Karpas-422 (cell line): Measurements from ENCODE around the gene RAVER2. TPM values are rescaled to one million over a fixed set of nuclear protein-coding genes. Genes with fewer than 3 reads are reported as not detected.
"Not testable (repeated sequence)": the region's sequence is repeated elsewhere in the genome, so short reads cannot be mapped to it uniquely, and the experiment has no call there.

Source experiments
- DNase-seq: peaks from one replicate; pipeline ENCODE4 v3.0.0-alpha.2; 2015
- H2AFZ ChIP-seq: fragments of 200-600 bp; sonication (generic); 2 replicates; pipeline ENCODE4 v1.6.1; 2014; ENCODE audit warnings: antibody characterized with exemption, low read length, mixed read lengths
- H3K27ac ChIP-seq: fragments of 200-600 bp; sonication (generic); 2 replicates; pipeline ENCODE4 v1.5.1; 2014; ENCODE audit warnings: mild to moderate bottlenecking, low read length, moderate library complexity
- H3K27me3 ChIP-seq: fragments of 200-600 bp; sonication (generic); 2 replicates; pipeline ENCODE4 v1.6.1; 2014; ENCODE audit warnings: low read length, mixed read lengths
- H3K36me3 ChIP-seq: fragments of 200-600 bp; sonication (generic); 2 replicates; pipeline ENCODE4 v1.6.1; 2014; ENCODE audit warnings: low read length, mixed read lengths; ENCODE audit not compliant: insufficient read depth
- H3K4me1 ChIP-seq: fragments of 200-600 bp; sonication (generic); 2 replicates; pipeline ENCODE4 v1.6.1; 2014; ENCODE audit warnings: mild to moderate bottlenecking, low read length, mixed read lengths
- H3K4me2 ChIP-seq: fragments of 200-600 bp; sonication (generic); 2 replicates; pipeline ENCODE4 v1.6.1; 2014; ENCODE audit warnings: low read length, low read depth, mild to moderate bottlenecking; ENCODE audit not compliant: poor library complexity, severe bottlenecking
- H3K4me3 ChIP-seq: fragments of 200-600 bp; sonication (generic); 2 replicates; pipeline ENCODE4 v1.5.1; 2014; ENCODE audit warnings: mild to moderate bottlenecking, antibody characterized with exemption, low read length, mixed read lengths
- H3K79me2 ChIP-seq: fragments of 200-600 bp; sonication (generic); 2 replicates; pipeline ENCODE4 v1.6.1; 2014; ENCODE audit warnings: mild to moderate bottlenecking, low read length, mixed read lengths
- H3K9ac ChIP-seq: fragments of 200-600 bp; sonication (generic); 2 replicates; pipeline ENCODE4 v1.6.0; 2014; ENCODE audit warnings: low read length
- H3K9me2 ChIP-seq: fragments of 200-600 bp; sonication (generic), shearing (Covaris generic); replicated peaks from 2 replicates; pipeline ENCODE4 v1.6.0; 2014; ENCODE audit warnings: mild to moderate bottlenecking, low read length, moderate library complexity; ENCODE audit not compliant: insufficient read depth
- H3K9me3 ChIP-seq: fragments of 300-700, 200-600 bp; sonication (generic); 2 replicates; pipeline ENCODE4 v1.6.1; 2014; ENCODE audit warnings: low read length, mixed read lengths
- H4K20me1 ChIP-seq: fragments of 200-600 bp; sonication (generic); 2 replicates; pipeline ENCODE4 v1.6.1; 2014; ENCODE audit warnings: mild to moderate bottlenecking, antibody characterized with exemption, low read length, low read depth; ENCODE audit not compliant: insufficient read depth
- total RNA-seq: library from RNA; depleted of rRNA; stranded (reverse); fragments of >200 nt; shearing (Covaris generic); gene quantifications from 2 replicates; pipeline ENCODE4 v1.2.3, GENCODE V29; 2014; ENCODE audit warnings: low replicate concordance

The RAVER2 gene
- total RNA-seq, 1 experiment from 2014 or later, result not detected

DNA sequence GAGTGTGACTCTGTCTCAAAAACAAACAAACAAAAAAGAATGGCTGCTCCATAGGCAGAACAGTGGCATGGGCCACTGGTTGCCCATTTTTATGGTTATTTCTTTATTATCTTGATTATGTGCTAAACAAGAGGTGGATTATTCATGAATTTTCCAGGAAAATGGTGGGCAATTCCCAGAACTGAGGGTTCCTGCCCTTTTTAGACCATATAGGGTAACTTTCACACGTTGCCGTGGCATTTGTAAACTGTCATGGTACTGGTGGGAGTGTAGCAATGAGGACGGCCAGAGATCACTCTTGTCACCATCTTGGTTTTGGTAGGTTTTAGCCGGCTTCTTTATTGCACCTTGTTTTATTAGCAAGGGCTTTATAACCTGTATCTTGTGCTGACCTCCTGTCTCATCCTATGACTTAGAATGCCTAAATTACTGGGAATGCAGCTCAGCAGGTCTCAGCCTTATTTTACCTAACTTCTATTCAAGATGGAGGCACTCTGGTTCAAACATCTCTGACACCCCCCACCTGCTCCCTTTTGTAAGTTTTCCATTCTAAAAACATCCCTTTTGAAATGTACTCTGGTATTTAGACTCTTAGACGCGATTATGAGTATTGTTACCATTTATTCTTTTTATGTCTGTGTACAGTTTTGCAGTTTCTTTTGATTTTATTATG, 57.1 kb downstream of the RAVER2 start:
- no peaks in the 10 kb centered on the region for H3K79me2 ChIP-seq
- no peak overlapping the region for H3K4me2 ChIP-seq
- no peak overlapping the region for H2AFZ ChIP-seq
- H3K27me3 ChIP-seq, result no peaks in the 10 kb centered on the region
- H4K20me1 ChIP-seq, result no peaks in the 10 kb centered on the region
- no peak for DNase-seq
- no peaks in the 10 kb centered on the region for H3K36me3 ChIP-seq
- H3K4me3 ChIP-seq, result no peak overlapping the region
- no peaks in the 10 kb centered on the region for H3K4me1 ChIP-seq
- H3K27ac ChIP-seq, result no peak overlapping the region
- no peaks in the 10 kb centered on the region for H3K9me2 ChIP-seq
- no peaks in the 10 kb centered on the region for H3K9me3 ChIP-seq
- H3K9ac ChIP-seq, result no peak overlapping the region

DNA sequence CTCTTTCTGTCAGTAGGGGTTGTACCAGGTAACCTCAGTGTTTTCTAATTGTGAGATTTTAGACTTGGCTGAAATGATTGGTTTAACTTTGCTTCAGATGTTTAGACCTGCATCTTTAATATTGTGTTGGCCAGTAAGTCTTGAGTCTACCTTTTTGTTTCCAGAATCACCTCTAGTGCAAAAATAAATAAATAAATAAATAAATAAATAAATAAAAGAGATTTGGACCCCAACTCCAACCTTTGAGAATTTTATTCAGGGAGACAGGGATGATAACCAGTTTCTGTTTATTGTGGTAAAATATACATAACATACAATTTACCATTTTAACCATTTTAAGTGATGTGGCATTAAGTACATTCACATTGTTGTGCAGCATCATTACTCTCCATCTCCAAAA, 64.4 kb downstream of the RAVER2 start:
- Histone ChIP-seq H3K4me3 (no peak overlapping the region), H3K4me1 (no peaks in the 10 kb centered on the region), H3K27me3 (no peaks in the 10 kb centered on the region), H3K27ac (no peak overlapping the region), H3K36me3 (no peaks in the 10 kb centered on the region), H3K79me2 (no peaks in the 10 kb centered on the region), H4K20me1 (no peaks in the 10 kb centered on the region), H3K9me2 (no peaks in the 10 kb centered on the region), H3K9me3 (no peaks in the 10 kb centered on the region), H3K4me2 (no peak overlapping the region), H2AFZ (no peak overlapping the region), H3K9ac (no peak overlapping the region)
- no peak for DNase-seq

DNA sequence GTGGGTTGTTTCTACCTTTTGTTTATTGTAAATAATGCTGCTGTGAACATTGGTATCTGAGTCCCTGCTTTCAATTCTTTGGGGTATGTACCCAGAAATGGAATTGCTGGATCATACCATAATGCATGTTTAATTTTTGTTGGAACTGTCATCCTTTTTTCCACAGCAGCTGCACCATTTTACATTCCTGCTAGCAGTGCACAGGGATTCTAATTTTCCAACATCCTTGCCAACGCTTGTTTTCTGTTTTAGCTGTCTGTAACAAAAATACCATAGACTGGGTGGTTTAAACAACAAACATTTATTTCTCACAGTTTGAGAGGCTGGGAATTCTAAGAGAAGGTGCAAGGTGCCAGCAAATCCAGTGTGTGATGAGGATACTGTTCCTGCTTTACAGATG, 65.1 kb downstream of the RAVER2 start:
- Histone ChIP-seq H4K20me1 (no peaks in the 10 kb centered on the region), H3K9me2 (no peaks in the 10 kb centered on the region)

DNA sequence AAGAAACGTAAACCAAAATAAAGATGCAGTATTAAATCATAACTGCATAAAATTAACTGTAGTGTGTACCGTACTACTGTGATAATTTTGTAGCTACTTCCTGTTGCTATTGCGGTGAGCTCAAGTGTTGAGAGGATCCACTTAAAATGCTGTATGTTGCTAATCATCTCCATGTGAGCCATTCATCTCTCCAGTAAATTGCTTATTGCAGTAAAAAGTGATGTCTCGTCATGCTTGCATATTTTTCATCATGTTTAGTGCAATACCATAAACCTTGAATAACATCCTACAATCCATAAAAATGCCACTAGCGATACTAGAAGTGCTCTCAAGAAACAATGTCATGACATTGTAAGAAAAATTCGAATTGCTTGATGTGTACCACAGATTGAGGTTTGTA, 66.3 kb downstream of the RAVER2 start:
- no peak overlapping the region for H3K27ac ChIP-seq
- no peaks in the 10 kb centered on the region for H3K4me1 ChIP-seq
- H3K79me2 ChIP-seq, result no peaks in the 10 kb centered on the region
- H3K9me3 ChIP-seq, result no peaks in the 10 kb centered on the region
- H3K4me3 ChIP-seq, result no peak overlapping the region
- no peaks in the 10 kb centered on the region for H3K27me3 ChIP-seq
- H4K20me1 ChIP-seq, result no peaks in the 10 kb centered on the region
- no peak overlapping the region for H2AFZ ChIP-seq
- DNase-seq, result no peak
- no peak overlapping the region for H3K4me2 ChIP-seq
- no peak overlapping the region for H3K9ac ChIP-seq
- H3K36me3 ChIP-seq, result no peaks in the 10 kb centered on the region
- no peaks in the 10 kb centered on the region for H3K9me2 ChIP-seq

More for the DNA sequence above, 65.1 kb downstream of the RAVER2 start:
- H2AFZ ChIP-seq, result no peak overlapping the region
- H3K9me3 ChIP-seq, result no peaks in the 10 kb centered on the region
- H3K27ac ChIP-seq, result no peak overlapping the region
- H3K79me2 ChIP-seq, result no peaks in the 10 kb centered on the region
- no peak overlapping the region for H3K4me2 ChIP-seq
- H3K36me3 ChIP-seq, result no peaks in the 10 kb centered on the region
- DNase-seq, result no peak
- H3K4me3 ChIP-seq, result no peak overlapping the region
- H3K4me1 ChIP-seq, result no peaks in the 10 kb centered on the region
- no peaks in the 10 kb centered on the region for H3K27me3 ChIP-seq
- H3K9ac ChIP-seq, result no peak overlapping the region

DNA sequence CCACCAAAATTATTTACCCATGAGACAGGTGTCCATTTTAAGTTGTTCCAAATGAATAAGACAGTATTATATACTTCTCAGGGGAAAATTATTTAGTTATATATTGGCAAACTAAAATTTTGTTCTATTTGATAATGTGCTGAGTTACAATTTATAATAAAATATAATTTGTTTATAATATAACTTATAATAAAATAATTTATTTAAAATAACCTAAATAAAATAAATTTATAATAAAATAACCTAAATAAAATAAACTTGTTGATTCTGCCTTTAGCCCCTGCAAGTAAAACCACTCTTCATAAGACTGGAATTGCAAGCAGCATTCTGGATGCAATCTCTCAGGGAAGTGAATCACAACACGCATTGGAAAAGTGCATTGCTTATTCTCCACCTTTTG, 69.6 kb downstream of the RAVER2 start:
- DNase-seq, result no peak
- Histone ChIP-seq H3K4me2 (no peak overlapping the region), H3K4me1 (no peaks in the 10 kb centered on the region), H3K9ac (no peak overlapping the region), H3K4me3 (no peak overlapping the region), H3K79me2 (no peaks in the 10 kb centered on the region), H3K36me3 (no peaks in the 10 kb centered on the region), H3K27ac (no peak overlapping the region), H3K9me2 (no peaks in the 10 kb centered on the region), H3K9me3 (no peaks in the 10 kb centered on the region), H4K20me1 (no peaks in the 10 kb centered on the region), H3K27me3 (no peaks in the 10 kb centered on the region), H2AFZ (no peak overlapping the region)

DNA sequence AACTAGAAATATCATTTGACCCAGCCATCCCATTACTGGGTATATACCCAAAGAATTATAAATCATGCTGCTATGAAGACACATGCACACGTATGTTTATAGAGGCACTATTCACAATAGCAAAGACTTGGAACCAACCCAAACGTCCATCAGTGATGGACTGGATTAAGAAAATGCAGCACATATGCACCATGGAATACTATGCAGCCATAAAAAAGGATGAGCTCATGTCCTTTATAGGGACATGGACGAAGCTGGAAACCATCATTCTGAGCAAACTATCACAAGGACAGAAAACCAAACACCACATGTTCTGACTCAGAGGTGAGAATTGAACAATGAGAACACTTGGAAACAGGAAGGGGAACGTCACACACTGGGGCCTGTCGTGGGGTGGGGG, 72.5 kb downstream of the RAVER2 start:
- not testable (repeated sequence) for H2AFZ ChIP-seq, H3K4me2 ChIP-seq, H3K27me3 ChIP-seq, H3K4me3 ChIP-seq, H3K36me3 ChIP-seq, H3K9me2 ChIP-seq, H4K20me1 ChIP-seq, H3K9me3 ChIP-seq, H3K9ac ChIP-seq, H3K4me1 ChIP-seq, H3K27ac ChIP-seq, DNase-seq, H3K79me2 ChIP-seq

DNA sequence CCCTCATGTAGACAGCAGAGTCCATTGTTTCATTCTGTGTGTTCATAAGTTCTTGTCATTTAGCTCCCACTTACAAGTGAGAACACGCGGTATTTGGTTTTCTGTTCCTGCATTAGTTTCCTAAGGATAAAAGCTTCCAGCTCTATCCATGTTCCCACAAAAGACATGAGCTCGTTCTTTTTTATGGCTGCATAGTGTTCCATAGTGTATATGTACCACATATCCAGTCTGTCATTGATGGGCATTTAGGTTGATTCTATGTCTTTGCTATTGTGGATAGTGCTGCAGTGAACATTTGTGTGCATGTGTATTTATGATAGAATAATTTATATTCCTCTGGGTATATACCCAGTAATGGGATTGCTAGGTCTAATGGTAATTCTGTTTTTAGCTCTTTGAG, 75.7 kb downstream of the RAVER2 start:
- not testable (repeated sequence) for H3K9me2 ChIP-seq, H3K4me1 ChIP-seq, H2AFZ ChIP-seq, DNase-seq, H3K27me3 ChIP-seq, H3K9ac ChIP-seq, H3K79me2 ChIP-seq, H3K27ac ChIP-seq, H3K36me3 ChIP-seq, H4K20me1 ChIP-seq, H3K4me2 ChIP-seq, H3K4me3 ChIP-seq, H3K9me3 ChIP-seq

DNA sequence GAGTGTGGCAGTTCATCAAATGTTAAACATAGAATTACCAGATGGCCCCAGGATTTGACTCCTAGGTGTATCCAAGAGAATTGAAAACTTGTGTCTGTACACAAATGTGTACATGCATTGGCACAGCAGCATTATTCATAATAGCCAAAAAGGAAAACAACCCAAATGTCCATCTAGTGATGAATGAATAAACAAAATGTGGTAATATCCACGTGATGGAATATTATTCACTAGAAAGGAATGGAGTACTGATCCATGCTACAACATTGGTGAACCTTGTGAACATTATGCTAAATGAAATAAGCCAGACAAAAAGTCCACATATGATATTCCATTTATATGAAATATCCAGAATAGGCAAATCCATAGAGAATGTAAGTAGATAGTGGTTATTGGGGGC, 77.7 kb downstream of the RAVER2 start:
- Histone ChIP-seq H4K20me1 (no peaks in the 10 kb centered on the region), H3K9me3 (no peaks in the 10 kb centered on the region), H3K4me2 (no peak overlapping the region), H3K9me2 (no peaks in the 10 kb centered on the region), H3K4me1 (no peaks in the 10 kb centered on the region), H3K27ac (no peak overlapping the region), H3K79me2 (no peaks in the 10 kb centered on the region), H2AFZ (no peak overlapping the region), H3K4me3 (no peak overlapping the region), H3K9ac (no peak overlapping the region), H3K36me3 (no peaks in the 10 kb centered on the region), H3K27me3 (no peaks in the 10 kb centered on the region)
- no peak for DNase-seq
